Measurements from ENCODE around the gene LONRF2.
"Not testable (repeated sequence)": the region's sequence is repeated elsewhere in the genome, so short reads cannot be mapped to it uniquely, and the experiment has no call there.

LONRF2 gene

DNA sequence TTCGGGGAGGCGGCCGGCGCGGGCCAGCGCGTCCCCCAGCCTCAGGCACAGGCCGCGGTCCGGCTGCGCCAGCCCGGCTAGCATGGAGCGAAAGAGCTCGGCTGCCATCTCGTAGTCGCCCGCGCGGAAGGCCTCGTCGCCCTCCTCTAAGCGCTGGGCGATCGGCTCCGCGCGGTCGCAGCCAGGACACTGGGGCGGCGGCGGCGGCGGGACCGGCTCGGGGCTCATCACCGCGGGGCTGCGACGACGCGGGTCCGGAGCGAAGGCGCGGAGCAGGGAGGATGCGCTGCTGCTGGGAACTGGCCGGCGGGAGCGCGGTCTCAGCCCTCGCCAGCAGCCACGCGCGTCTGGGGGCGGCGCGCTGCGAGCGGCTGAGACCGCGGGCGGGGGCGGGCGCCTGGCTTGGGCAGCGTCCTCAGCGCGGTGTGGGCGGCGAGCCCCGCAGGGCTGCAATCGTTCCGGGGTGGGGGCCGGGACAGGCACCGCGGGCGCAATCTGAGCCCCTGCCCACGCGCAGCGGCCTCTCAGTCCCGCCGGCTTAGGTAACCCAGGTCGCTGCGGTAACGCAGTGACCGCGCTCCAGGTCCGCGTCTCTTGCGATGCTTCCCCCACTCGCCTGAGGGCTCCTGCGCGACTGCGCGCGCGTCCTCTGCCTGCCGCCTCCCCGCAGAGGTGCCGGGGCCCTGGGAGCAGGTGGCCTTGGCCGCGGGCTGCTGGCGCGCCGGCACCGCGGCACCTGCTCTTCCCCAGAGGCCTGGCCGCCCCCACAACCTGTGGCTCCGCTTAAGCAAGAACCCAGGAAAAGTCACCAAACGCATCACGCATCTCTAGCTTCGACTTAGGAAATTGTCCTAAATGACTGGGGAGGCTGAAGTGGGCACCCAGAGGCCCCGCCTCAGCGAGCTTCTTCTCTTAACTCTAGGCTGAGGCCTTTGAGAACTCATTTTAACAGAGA lies at the start of gene LONRF2:
Gene LONRF2 (minus strand): TSS at position 636 of the 955 bp plus-strand sequence. CDS start 408 bp downstream, at position 228.
- DNase-seq = no peak

DNA sequence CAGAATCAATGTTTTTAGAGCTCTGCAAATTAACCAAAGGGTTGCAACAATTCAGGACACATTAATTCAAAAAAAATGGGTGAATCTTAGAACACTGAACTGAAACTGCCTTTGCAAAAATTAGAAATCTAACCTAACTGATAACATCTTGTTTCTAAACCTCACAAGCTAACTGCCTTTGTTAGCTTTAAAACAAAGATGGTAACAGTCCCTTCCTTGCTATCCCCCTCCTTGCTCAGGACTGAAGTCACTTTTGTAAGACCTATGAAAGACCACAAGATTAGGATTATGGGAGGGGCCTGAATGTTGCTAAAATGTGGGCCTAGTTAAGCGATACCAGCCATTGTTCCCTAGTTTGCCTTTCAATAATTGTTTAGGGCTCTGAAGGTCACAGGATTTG lies 44.9 kb upstream of the LONRF2 start:
- no peak for DNase-seq

DNA sequence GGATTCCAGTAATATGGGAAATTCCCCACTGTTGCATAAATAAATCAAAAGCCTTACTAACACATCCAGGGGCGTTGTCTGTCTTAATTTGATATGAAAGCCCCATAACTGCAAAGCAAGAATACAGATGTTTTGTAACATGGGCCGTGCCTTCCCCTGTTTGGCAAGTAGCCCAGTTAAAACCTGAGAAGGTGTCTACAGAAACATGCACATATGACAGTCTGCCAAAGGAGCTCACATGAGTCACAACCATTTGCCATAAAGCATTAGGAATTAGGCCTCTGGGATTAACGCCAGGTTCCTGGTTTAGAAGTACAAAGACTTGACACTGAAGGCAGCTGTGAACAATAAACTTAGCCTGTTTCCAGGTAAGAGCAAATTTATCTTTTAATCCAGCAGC lies 43.1 kb upstream of the LONRF2 start:
- no peak for DNase-seq

DNA sequence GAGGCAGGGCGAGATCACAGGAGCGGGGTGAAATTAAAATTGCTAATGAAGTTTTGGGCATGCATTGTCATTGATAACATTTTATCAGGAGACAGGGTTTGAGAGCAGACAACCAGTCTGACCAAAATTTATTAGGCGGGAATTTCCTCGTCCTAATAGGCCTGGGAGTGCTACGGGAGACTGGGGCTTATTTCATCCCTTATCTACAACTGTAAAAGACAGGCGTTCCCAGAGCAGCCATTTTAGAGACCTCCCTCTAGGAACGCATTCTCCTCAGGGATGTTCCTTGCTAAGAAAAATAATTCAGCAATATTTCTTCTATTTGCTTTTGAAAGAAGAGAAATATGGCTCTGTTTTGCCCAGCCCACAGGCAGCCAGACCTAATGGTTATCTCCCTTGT lies 40.0 kb upstream of the LONRF2 start:
- DNase-seq = not testable (repeated sequence)

DNA sequence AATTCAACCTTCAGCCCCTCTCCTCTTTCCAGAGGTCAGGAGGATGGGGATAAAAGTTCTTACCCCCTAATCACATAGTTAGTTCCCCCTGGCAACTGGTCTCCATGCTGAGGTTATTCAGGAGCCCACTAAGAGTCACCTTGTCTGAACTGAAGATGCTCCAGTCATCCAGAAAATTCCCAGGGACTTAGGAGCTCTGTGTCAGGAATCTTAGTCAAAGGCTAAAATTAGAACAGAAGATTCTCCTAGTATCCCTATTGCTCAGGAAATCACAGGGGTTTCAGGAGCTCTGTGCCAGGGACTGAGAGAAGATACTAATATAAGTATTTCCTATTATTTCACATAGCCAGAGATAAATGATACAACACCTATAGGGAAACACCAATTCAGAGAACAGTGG lies 37.3 kb upstream of the LONRF2 start:
- no peak for DNase-seq

DNA sequence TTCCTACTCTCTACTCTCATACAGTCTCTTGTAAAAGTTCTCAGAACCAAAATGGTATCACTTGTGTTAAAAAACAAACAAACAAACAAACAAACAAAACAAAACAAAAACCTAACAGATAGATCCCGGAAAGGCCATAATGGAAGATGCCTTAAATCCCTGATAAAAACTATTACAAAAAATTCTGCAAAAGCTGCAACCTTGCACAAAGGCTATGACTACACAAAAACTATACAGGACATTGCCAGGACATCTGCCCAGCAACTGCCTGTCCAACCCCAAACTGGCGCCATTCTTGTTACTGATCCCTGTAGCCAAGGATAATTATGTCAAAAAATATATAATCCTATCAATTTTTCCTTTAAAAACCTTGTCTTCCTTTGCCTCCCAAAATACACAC lies 36.3 kb upstream of the LONRF2 start:
- DNase-seq = no peak

DNA sequence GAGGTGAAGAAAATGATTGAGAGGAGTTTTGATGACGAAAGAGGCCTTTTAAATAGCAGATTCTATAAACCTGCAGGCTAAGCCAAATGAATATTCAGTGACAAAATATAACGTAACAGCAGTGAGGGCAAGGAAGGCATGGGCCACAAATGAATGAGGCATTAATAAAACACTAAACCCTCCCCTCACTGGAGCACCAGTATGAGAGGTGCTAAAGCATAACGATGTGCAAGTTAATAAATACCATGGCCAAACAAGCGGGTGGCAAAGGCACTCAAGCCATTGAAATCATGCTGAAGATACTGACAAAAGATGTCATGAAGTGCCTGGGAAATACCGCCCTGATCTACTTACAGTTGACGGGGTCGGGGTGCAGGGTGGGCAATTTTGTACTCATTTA lies 30.2 kb upstream of the LONRF2 start:
- no peak for DNase-seq

DNA sequence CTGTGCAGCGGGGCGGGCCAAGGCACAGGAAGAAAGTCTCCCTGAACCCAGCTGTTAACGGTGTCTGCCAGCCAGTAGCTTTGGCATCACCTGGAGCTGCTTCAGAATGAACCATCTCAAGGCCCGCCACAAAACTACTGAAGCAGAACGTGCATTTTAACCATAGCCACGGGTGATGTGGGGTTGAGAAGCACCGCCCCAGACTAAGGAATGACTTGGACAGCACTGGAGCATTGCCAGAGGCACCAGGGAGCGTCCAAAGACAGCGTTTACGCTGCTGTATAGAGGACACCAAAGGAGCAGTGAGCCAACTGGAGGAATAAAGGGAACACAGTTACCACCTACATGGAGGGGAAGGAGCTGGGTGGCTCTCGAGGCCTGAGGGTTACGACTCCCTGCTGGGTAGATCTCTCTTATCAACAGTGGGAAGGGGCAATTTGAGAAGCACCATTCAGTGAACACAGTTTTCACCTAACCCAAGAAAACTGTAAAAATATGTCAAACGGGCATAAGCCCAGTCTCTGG lies 28.4 kb upstream of the LONRF2 start:
- no peak for DNase-seq

DNA sequence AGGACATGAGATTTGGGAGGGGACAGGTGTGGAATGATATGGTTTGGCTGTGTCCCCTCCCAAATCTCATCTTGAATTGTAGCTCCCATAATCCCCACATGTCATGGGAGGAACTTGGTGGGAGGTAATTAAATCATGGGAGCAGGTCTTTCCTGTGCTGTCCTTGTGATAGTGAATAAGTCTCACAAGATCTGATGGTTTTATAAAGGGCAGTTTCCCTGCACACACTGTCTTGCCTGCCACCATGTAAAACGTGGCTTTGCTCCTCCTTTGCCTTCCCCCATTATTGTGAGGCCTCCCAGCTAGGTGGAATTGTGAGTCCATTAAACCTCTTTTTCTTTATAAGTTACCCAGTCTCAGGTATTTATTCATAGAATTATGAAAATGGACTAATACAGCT lies 22.8 kb upstream of the LONRF2 start:
- DNase-seq = not testable (repeated sequence)

DNA sequence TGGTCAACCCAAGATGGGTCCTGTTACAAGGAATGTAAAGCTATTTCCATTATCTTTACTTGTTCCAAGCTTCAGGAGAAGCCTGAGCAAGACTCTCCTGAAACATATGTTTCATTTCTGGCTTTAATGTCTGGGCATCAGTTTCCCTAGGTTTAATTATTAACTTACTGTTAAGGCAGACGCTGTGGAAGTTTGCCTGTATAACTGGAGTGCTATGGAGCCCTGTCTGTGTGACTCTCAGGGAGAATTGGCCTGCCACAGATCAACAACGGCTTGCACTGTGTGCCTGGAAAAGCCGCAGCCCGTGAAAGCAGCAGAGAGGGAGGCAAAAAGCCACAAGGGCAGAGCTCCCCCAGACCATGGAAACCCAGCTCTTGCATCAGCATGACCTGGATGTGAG lies 22.1 kb upstream of the LONRF2 start:
- no peak for DNase-seq

DNA sequence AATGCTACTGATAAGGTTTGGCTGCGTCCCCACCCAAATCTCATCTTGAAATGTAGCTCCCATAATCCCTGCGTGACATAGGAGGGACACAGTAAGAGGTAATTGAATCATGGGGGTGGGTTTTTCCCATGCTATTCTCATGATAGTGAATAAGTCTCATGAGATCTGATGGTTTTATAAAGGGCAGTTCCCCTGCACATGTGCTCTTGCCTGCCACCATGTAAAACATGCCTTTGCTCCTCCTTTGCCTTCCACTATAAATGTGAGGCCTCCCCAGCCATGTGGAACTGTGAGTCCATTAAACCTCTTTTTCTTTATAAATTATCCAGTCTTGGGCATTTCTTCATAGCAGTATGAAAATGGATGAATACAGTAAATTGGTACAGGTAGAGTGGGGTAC lies 20.2 kb upstream of the LONRF2 start:
- DNase-seq = not testable (repeated sequence)

DNA sequence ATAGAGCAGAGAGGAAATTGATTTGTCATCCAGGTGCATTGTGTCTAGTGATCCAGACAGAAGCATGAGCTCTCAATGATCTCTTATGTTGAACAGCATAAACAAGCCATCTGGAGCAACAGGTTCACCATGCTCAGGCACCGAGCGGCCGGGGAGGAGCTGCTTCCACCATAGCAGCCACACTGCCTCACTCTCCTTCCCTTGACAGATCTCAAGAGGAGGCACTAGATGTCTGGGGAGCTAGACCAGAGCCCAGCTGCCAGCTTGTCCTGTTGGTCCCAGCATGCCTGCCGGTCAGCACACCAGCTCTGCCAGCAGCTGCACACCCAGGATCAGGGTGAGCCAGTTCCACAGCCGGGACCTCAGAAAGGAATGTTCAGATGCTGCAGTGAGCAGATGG lies 17.5 kb upstream of the LONRF2 start:
- no peak for DNase-seq

DNA sequence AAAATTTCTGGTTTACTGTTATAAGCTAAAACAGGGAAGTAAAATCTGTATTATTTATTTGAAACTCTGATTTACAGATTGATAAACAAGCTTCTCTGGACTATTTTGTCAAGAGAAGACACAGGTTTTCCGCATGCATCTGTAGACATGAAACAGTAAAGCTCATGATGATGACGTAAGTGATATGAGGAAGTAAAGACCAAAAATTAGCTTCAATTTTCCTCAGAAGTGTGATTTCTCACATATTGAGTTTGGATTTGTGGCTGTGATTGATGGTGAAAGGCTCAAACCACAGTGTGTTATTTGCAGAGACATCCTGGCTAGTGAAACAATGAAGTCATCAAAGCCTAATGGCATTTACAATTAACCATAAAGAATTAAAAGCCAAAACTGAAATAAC lies 12.6 kb upstream of the LONRF2 start:
- no peak for DNase-seq

DNA sequence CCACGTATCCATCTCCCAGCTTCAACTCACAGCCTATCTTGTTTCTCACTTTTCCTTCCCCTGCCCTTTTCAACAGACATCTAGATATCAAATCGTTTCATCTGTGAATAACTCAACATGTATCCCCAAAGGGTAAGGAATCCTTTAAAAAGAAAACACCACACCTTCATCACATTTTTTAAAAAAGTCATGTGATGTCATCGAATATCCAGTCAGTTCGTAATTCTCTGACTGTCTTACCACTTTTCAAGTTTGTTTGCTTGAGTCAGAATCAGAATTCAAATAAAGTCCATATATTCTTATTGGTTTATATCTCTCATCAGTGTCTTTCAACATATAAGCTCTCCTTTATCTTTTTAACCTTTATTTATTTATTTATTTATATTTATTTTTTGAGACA lies 5.4 kb upstream of the LONRF2 start:
- DNase-seq = no peak

DNA sequence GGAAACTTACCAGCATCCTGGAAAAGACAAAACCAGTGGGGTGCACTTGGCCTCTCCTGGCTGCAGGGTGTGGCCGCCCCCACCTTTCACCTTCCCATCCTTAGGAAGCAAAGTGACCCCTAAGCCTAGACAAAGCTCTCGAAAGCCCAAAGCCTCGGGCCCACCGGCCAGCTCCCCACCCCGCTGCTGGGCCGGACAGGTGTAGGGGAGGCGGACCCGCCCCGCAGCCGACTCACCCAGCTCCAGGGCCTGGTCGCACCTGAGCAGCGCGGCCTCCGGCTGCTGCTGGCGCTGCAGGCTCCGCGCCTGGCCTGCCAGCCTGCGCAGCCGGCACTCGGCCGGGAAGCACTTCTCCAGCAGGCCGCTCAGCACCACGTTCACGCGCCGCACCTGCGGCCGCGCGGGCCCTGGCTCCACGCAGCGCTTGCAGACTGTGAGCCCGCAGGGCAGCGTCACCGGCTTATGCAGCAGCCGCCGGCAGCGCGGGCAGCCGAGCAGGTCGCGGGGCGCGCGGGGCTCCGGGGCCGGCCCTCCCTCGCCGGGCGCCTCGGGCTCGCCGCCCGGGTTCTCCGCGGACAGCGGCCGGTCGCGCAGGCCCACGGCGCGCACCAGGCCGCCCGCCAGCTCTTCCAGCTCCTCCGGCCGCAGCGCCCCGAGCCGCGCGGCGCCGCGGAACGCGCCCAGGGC lies 979 bp downstream of the LONRF2 start:
- DNase-seq = no peak

DNA sequence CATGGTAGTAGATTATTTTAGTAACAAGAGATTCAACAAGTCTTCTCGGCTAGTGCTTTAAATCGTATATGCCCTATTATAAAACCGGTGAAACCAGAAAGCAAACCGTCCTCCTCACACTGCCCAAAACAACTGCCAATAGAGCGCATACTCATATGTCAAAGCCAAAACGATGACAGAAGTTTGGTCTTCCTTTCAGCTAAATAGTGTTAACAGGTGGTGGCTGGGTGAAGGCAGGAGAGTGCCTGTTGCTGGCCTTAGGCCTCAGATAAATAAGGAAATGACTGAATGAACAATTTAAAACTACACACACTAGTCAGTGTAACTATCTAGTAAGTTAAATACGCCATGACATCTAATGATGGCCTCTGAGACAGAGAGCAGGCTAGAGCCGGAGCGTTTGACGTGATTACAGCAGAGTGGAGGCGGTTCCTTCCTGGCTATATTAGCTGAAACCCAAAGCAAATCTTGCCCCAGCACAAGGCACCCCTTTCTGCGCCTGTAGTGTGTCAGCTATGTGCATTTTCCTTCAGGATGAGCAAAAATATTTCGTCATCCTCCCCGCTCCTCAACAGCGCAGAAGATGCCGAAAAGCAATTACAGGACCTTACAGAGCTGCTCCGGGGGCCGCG lies 1.6 kb downstream of the LONRF2 start:
- DNase-seq = no peak

DNA sequence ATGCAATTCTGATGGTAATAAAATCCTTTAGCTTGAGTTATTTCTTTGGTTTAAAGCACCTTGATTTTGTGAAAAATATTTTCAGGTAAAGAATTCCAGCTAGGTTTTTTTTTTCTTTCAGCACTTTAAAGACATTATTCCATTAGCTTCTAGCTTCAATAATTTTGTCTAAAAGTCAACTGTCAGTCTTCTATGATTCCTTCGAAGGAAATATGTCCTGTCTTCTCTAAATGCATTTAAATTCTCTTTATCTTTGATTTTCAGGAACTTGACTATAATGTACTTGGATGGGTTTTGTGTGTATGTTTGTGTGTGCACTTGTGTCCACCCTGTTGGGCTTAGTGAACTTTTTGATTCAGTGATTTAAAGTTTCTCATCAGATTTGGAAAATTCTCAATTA lies 4.7 kb downstream of the LONRF2 start:
- DNase-seq = no peak

DNA sequence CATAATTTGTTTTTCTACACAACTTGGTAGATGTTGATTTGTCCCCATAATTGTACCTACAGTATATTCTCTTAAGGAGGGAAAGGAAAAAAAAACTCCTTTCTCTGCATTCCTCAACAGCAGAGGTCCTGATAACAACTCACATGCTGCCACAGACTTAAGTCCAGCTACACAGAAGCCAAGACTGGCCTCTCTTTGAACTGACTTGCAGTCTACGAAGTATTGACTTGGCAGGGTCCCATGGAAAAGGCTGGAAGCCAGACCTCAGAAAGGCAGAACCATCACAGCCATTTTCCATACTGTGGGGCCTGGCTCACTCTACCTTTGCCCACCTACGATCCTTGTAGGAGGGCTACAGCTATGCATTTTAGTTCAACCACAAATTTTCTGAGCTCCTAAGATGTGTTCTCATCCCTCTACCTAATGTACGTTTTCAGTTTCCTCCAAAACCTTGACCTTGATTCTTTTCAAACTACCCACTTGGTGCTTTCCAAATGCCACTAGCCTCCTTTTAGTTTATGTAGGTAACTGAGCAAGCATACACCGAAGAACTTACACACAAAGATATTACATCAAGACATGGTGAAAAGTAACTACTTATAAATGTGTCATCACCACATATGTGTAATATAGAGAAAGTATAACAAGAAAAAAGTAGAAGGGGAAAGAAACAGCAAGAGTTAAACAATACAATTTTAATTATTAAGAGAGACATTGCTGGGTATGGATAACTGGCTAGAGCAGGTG lies 12.2 kb downstream of the LONRF2 start:
- no peak for DNase-seq

DNA sequence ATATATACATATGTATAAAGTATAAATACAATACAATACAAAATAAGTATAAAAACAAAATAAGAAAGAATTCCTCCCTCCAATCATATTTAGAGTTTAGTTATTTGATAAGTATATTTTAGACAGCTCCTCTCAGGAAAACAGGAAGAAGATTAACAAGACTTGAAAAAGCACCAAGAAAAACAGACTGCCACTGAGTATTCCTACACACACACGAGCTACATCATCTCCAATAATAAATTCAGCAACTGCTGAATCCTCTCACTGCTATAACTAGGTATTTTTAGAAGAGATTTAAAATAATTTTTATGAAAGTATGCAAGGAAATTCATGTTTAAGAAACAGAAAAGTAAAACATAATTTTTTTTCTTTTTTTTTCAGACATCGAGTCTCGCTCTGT lies 13.0 kb downstream of the LONRF2 start:
- DNase-seq = no peak

DNA sequence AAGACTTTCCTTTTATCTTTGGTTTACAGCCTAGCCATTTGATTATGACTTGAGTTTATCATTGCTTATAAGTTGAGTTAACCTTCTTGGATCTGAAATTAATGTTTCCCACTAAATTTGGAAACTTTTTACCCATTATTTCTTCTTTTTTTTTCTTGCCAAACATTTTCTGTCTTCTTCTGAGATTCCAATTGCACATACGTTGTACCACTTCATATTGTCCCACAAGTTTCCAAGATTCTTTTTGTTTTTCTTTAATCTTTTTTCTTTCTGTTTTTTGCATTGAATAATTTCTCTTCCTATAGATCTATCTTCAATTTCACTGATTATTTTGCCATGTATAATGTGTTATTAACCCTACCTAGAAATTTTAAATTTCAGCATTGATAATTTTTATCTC lies 18.6 kb downstream of the LONRF2 start:
- no peak for DNase-seq

DNA sequence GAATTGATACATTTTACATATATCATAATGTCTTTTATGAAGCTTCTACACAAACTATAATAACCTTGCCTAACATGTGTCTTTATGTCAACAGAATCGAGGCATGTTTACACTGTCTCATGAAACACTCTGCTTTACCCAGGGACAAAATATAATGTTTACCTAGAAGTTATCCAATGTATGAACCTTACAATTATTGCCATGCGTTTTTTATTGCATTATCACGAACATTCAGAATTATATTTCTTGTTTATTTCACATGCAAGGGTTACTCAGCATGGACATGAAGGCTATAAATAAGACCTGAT lies 19.8 kb downstream of the LONRF2 start:
- DNase-seq = no peak

DNA sequence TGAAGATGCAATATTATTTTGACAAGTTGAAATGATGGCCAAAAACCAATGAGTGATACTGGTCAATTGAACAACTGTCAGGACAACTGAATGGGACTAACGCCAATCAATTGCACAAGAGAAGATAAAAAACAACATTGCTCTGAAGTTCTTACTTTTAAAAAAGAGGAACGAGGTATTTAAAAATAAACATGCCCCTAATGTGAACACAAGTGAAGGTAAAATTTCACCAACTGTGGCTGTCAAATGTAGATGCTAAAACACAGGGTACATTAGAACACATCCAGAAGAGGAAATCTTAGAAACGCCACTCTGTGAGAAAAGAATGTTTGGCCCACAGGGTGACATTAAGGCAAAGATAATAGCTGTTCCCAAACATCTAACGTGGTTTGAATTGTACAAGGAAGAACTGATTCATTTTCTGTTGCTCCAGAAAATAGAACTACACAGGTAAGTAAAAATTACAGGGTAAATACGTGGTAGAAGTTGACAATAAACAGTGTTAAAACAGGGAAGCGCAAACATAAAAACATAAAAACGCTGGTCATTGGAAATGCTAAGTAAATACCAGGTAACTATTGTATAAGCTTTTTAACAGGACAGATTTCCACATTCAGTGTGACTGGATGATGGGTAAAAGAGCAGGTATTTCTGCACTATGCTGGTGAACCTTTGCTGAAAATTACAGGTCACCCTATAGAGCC lies 20.3 kb downstream of the LONRF2 start:
- no peak for DNase-seq
